H1 (cell line): ENCODE results near the gene COL4A1. TPM values are rescaled to one million over a fixed set of nuclear protein-coding genes. Genes with fewer than 3 reads are reported as not detected.

Experiments
- polyA plus RNA-seq, 7 experiments: library from polyadenylated mRNA; depleted of rRNA in 3 of 7; stranded (reverse) in 5 of 7; unstranded in 2 of 7; fragments of >200 nt in 5 of 7; fragments of 200-250 nt in 2 of 7; gene quantifications; 1 replicate in 5 of 7; 2 replicates in 1 of 7; 4 replicates in 1 of 7; pipeline versions ENCODE4 v1.2.1 to v1.2.3, GENCODE V29; 2011 to 2013; ENCODE audit warnings: missing spikeins in 2 of 7, mixed read lengths in 2 of 7
- total RNA-seq: library from RNA; stranded (reverse); fragmentation: NEBNext Ultra II Directional; extraction: Animal tissue kit (Norgen Biotek cat#: 25700); gene quantifications from 2 replicates; pipeline ENCODE4 v1.2.1, GENCODE V29; 2021
- TF ChIP-seq, protein P1 (sequence below): fragments of 300-600 bp; sonication (generic); IDR thresholded peaks from 2 replicates; pipeline ENCODE4 v1.7.1; 2012; ENCODE audit warnings: low read length, moderate library complexity, mild to moderate bottlenecking, inconsistent platforms; ENCODE audit not compliant: insufficient replicate concordance

COL4A1 gene
- total and polyA plus RNA-seq, 2 of the 8 experiments (the other 6 are each of a cell fraction or from before 2014, with no cell fraction given): 30.7 to 82.0 TPM

DNA sequence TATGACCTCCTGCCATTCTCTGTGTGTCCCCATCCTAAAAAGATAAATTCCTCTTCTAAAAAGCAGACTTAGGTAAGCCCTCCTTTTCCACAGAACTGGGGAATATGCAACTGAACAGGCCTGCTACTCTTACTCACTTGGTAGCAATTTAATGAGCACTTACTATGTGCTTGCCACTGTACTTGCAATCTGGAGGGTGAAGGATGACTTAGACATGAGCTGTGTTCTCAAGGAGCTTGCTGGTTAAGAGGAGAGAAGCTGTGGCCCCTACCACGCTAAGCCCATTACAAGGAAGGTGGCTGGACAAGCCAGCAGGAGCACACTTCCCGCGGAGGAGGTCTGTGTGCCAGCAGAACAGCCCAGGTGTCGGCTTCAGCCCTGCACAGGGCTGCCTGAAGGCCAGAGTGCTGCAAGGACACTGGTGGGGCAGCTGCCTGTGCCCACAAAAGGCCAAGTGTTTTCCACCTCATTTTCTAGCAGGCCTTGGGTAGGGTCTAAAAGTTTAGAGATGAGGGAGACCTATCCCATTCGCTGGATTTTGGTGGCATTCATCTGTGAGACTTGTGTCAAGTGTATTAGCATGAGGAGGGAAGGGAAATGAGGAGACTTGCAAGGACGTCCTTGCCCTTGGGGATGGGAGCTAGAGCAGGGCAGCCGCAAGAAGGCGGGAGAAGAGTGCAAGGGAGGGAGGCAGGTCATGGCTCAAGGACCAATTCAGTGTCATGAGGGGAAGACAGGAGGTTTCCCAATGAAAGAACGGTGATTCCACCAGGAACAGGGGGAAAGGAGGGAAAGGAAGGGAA lies 52.0 kb downstream of the COL4A1 start (continued):
- TF ChIP-seq, protein P1, sequence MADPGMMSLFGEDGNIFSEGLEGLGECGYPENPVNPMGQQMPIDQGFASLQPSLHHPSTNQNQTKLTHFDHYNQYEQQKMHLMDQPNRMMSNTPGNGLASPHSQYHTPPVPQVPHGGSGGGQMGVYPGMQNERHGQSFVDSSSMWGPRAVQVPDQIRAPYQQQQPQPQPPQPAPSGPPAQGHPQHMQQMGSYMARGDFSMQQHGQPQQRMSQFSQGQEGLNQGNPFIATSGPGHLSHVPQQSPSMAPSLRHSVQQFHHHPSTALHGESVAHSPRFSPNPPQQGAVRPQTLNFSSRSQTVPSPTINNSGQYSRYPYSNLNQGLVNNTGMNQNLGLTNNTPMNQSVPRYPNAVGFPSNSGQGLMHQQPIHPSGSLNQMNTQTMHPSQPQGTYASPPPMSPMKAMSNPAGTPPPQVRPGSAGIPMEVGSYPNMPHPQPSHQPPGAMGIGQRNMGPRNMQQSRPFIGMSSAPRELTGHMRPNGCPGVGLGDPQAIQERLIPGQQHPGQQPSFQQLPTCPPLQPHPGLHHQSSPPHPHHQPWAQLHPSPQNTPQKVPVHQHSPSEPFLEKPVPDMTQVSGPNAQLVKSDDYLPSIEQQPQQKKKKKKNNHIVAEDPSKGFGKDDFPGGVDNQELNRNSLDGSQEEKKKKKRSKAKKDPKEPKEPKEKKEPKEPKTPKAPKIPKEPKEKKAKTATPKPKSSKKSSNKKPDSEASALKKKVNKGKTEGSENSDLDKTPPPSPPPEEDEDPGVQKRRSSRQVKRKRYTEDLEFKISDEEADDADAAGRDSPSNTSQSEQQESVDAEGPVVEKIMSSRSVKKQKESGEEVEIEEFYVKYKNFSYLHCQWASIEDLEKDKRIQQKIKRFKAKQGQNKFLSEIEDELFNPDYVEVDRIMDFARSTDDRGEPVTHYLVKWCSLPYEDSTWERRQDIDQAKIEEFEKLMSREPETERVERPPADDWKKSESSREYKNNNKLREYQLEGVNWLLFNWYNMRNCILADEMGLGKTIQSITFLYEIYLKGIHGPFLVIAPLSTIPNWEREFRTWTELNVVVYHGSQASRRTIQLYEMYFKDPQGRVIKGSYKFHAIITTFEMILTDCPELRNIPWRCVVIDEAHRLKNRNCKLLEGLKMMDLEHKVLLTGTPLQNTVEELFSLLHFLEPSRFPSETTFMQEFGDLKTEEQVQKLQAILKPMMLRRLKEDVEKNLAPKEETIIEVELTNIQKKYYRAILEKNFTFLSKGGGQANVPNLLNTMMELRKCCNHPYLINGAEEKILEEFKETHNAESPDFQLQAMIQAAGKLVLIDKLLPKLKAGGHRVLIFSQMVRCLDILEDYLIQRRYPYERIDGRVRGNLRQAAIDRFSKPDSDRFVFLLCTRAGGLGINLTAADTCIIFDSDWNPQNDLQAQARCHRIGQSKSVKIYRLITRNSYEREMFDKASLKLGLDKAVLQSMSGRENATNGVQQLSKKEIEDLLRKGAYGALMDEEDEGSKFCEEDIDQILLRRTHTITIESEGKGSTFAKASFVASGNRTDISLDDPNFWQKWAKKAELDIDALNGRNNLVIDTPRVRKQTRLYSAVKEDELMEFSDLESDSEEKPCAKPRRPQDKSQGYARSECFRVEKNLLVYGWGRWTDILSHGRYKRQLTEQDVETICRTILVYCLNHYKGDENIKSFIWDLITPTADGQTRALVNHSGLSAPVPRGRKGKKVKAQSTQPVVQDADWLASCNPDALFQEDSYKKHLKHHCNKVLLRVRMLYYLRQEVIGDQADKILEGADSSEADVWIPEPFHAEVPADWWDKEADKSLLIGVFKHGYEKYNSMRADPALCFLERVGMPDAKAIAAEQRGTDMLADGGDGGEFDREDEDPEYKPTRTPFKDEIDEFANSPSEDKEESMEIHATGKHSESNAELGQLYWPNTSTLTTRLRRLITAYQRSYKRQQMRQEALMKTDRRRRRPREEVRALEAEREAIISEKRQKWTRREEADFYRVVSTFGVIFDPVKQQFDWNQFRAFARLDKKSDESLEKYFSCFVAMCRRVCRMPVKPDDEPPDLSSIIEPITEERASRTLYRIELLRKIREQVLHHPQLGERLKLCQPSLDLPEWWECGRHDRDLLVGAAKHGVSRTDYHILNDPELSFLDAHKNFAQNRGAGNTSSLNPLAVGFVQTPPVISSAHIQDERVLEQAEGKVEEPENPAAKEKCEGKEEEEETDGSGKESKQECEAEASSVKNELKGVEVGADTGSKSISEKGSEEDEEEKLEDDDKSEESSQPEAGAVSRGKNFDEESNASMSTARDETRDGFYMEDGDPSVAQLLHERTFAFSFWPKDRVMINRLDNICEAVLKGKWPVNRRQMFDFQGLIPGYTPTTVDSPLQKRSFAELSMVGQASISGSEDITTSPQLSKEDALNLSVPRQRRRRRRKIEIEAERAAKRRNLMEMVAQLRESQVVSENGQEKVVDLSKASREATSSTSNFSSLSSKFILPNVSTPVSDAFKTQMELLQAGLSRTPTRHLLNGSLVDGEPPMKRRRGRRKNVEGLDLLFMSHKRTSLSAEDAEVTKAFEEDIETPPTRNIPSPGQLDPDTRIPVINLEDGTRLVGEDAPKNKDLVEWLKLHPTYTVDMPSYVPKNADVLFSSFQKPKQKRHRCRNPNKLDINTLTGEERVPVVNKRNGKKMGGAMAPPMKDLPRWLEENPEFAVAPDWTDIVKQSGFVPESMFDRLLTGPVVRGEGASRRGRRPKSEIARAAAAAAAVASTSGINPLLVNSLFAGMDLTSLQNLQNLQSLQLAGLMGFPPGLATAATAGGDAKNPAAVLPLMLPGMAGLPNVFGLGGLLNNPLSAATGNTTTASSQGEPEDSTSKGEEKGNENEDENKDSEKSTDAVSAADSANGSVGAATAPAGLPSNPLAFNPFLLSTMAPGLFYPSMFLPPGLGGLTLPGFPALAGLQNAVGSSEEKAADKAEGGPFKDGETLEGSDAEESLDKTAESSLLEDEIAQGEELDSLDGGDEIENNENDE: no peak
